BLaER1 treated with 17β-estradiol and CSF1 and Interleukin-3, amounts not matched to agents 10 nM and 100 nM (cell line): ENCODE measurements around the gene FIZ1.

ENCODE experiments used
- H3K27ac ChIP-seq, 11 experiments: shearing (Covaris generic); formaldehyde crosslinking; 2 replicates each; pipeline ENCODE4 v1.8.1; 2022
- H3K27me3 ChIP-seq, 11 experiments: shearing (Covaris generic); formaldehyde crosslinking; 2 replicates each; pipeline ENCODE4 v1.8.1; 2022
- H3K36me3 ChIP-seq, 11 experiments: shearing (Covaris generic); formaldehyde crosslinking; 2 replicates each; pipeline ENCODE4 v1.8.1; 2022
- H3K4me1 ChIP-seq, 10 experiments: shearing (Covaris generic); formaldehyde crosslinking; 2 replicates each; pipeline ENCODE4 v1.8.1; 2022
- H3K4me2 ChIP-seq, 11 experiments: shearing (Covaris generic); formaldehyde crosslinking; 2 replicates each; pipeline ENCODE4 v1.8.1; 2022
- H3K4me3 ChIP-seq, 10 experiments: shearing (Covaris generic); formaldehyde crosslinking; 2 replicates each; pipeline ENCODE4 v1.8.1; 2022
- H3K9ac ChIP-seq, 11 experiments: shearing (Covaris generic); formaldehyde crosslinking; 2 replicates each; pipeline ENCODE4 v1.8.1; 2022
- H3K9me3 ChIP-seq, 11 experiments: shearing (Covaris generic); formaldehyde crosslinking; replicated peaks in 1 of 11; 2 replicates each; pipeline ENCODE4 v1.8.1; 2022
- H4K20me1 ChIP-seq, 11 experiments: shearing (Covaris generic); formaldehyde crosslinking; 2 replicates each; pipeline ENCODE4 v1.8.1; 2022
- Cebpa-rat ChIP-seq, 11 experiments: shearing (Covaris generic); IDR thresholded peaks; 2 replicates each; pipeline ENCODE4 v1.8.1; 2022

Gene FIZ1

GRCh38 chr19:55620410-55621204 lies 21.3 kb upstream of the FIZ1 start:
- Histone ChIP-seq H3K4me3 (no peak overlapping the region), H3K4me2 (peak overlapping the region; percentile 37 to 78 (median 60); a peak in 20 of 22 replicates), H4K20me1 (peaks cover 7 to 32% (median 15%) of the 10 kb centered on the region in 11 experiments; a peak in 14 of 22 replicates), H3K36me3 (peaks cover 37 to 65% (median 44%) of the 10 kb centered on the region in 11 experiments), H3K27me3 (no peaks in the 10 kb centered on the region), H3K4me1 (peaks cover 26 to 40% (median 31%) of the 10 kb centered on the region in 10 experiments), H3K9ac (peak overlapping the region in 4 of 11 experiments; percentile 5 to 29 (median 12); a peak in 4 of 22 replicates), H3K9me3 (no peaks in the 10 kb centered on the region), H3K27ac (peak overlapping the region in 10 of 11 experiments; percentile 6 to 65 (median 54); a peak in 19 of 22 replicates)
- TF ChIP-seq Cebpa-rat (IDR thresholded peaks at IDR 0.05) = peak in 5 of 11 experiments; percentile 38 to 72 (median 58); a peak in 7 of 22 replicates

DNA sequence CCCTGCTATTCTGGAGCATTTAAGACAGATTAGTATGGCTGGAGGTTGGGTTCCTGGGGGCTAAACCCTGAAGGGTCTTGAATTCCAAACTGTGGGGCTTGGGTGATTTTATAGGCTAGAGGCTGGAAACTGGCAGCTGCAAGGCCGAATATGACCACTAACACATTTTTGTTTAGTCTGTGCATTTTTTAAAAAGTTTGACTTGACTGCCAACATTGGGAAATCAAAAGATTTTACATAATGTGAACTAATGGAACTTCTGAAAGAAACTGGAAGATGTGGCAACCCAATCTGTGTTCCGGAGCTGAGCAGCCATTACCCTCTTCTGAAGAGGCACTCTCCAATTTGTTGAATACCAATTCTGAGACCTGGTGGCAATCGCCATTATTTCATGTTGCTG lies 20.0 kb upstream of the FIZ1 start:
- Histone ChIP-seq H3K36me3 (peaks cover 49 to 76% (median 56%) of the 10 kb centered on the region in 11 experiments), H3K27ac (no peak overlapping the region), H3K4me3 (no peak overlapping the region), H3K4me2 (peak overlapping the region in 2 of 11 experiments; percentile 7 to 70; a peak in 1 of 22 replicates), H3K27me3 (no peaks in the 10 kb centered on the region), H4K20me1 (peaks cover 7 to 41% (median 20%) of the 10 kb centered on the region in 11 experiments; a peak in 14 of 22 replicates), H3K9ac (no peak overlapping the region), H3K9me3 (no peaks in the 10 kb centered on the region), H3K4me1 (peaks cover 18 to 34% (median 25%) of the 10 kb centered on the region in 10 experiments)
- TF ChIP-seq Cebpa-rat (IDR thresholded peaks at IDR 0.05) = no peak

GRCh38 chr19:55618426-55618825 lies 19.1 kb upstream of the FIZ1 start:
- no peaks in the 10 kb centered on the region for H3K27me3 ChIP-seq
- H3K27ac ChIP-seq = no peak overlapping the region
- H3K4me1 ChIP-seq = peaks cover 13 to 28% (median 20%) of the 10 kb centered on the region in 10 experiments
- H3K4me2 ChIP-seq = no peak overlapping the region
- peaks cover 4 to 39% (median 21%) of the 10 kb centered on the region in 11 experiments; a peak in 14 of 22 replicates for H4K20me1 ChIP-seq
- H3K36me3 ChIP-seq = peaks cover 51 to 82% (median 61%) of the 10 kb centered on the region in 11 experiments
- no peaks in the 10 kb centered on the region for H3K9me3 ChIP-seq
- H3K9ac ChIP-seq = no peak overlapping the region
- H3K4me3 ChIP-seq = no peak overlapping the region
- no peak for TF ChIP-seq Cebpa-rat (IDR thresholded peaks at IDR 0.05)

- peaks cover 9 to 29% (median 17%) of the 10 kb centered on the region in 10 experiments for H3K4me1 ChIP-seq
- no peak overlapping the region for H3K9ac ChIP-seq
- H3K4me3 ChIP-seq = no peak overlapping the region
- peaks cover 4 to 49% (median 30%) of the 10 kb centered on the region in 11 experiments; a peak in 19 of 22 replicates for H4K20me1 ChIP-seq
- H3K27me3 ChIP-seq = no peaks in the 10 kb centered on the region
- no peak for TF ChIP-seq Cebpa-rat (IDR thresholded peaks at IDR 0.05)
- no peaks in the 10 kb centered on the region for H3K9me3 ChIP-seq
- no peak overlapping the region for H3K4me2 ChIP-seq
- no peak overlapping the region for H3K27ac ChIP-seq
- H3K36me3 ChIP-seq = peaks cover 52 to 88% (median 64%) of the 10 kb centered on the region in 11 experiments
Observed at GRCh38 chr19:55617426-55617825, 18.1 kb upstream of the FIZ1 start.

- no peak overlapping the region for H3K27ac ChIP-seq
- no peak overlapping the region for H3K4me2 ChIP-seq
- H3K9me3 ChIP-seq = no peaks in the 10 kb centered on the region
- H3K4me1 ChIP-seq = peaks cover 11 to 38% (median 24%) of the 10 kb centered on the region in 10 experiments
- H3K9ac ChIP-seq = no peak overlapping the region
- no peak for TF ChIP-seq Cebpa-rat (IDR thresholded peaks at IDR 0.05)
- peaks cover 13 to 59% (median 37%) of the 10 kb centered on the region in 11 experiments; a peak in 20 of 22 replicates for H4K20me1 ChIP-seq
- no peak overlapping the region for H3K4me3 ChIP-seq
- H3K36me3 ChIP-seq = peaks cover 46 to 89% (median 61%) of the 10 kb centered on the region in 11 experiments
- H3K27me3 ChIP-seq = no peaks in the 10 kb centered on the region
Observed at GRCh38 chr19:55616395-55616875, 17.1 kb upstream of the FIZ1 start.

- Histone ChIP-seq H3K27ac (no peak overlapping the region), H4K20me1 (peaks cover 13 to 59% (median 44%) of the 10 kb centered on the region in 11 experiments; a peak in 20 of 22 replicates), H3K4me2 (no peak overlapping the region), H3K4me3 (no peak overlapping the region), H3K9ac (no peak overlapping the region), H3K27me3 (no peaks in the 10 kb centered on the region), H3K9me3 (no peaks in the 10 kb centered on the region), H3K4me1 (peaks cover 8 to 39% (median 20%) of the 10 kb centered on the region in 10 experiments), H3K36me3 (peaks cover 40 to 89% (median 58%) of the 10 kb centered on the region in 11 experiments)
- no peak for TF ChIP-seq Cebpa-rat (IDR thresholded peaks at IDR 0.05)
Observed at GRCh38 chr19:55615543-55616394, 16.5 kb upstream of the FIZ1 start.

DNA sequence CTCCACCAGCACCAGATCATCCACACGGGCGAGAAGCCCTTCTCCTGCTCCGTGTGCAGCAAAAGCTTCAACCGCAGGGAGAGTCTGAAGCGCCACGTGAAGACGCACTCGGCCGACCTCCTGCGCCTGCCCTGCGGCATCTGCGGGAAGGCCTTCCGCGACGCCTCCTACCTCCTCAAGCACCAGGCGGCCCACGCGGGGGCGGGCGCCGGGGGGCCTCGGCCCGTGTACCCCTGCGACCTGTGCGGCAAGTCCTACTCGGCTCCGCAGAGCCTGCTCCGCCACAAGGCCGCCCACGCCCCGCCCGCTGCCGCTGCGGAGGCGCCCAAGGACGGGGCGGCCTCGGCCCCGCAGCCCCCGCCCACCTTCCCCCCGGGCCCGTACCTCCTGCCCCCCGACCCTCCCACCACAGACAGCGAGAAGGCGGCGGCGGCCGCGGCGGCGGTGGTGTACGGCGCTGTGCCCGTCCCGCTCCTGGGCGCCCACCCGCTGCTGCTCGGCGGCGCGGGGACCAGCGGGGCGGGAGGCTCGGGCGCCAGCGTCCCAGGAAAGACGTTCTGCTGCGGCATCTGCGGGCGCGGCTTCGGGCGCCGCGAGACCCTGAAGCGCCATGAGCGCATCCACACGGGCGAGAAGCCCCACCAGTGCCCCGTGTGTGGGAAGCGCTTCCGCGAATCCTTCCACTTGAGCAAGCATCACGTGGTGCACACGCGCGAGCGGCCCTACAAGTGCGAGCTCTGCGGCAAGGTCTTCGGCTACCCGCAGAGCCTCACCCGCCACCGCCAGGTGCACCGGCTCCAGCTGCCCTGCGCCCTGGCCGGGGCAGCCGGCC lies 15.6 kb upstream of the FIZ1 start:
- H4K20me1 ChIP-seq = peaks cover 13 to 63% (median 50%) of the 10 kb centered on the region in 11 experiments; a peak in 20 of 22 replicates
- H3K4me1 ChIP-seq = peaks cover 0 to 36% (median 12%) of the 10 kb centered on the region in 10 experiments; a peak in 15 of 20 replicates
- H3K9me3 ChIP-seq = peaks cover 0 to 1% (median 0%) of the 10 kb centered on the region in 11 experiments; a peak in 1 of 22 replicates
- H3K36me3 ChIP-seq = peaks cover 44 to 89% (median 61%) of the 10 kb centered on the region in 11 experiments
- no peak for TF ChIP-seq Cebpa-rat (IDR thresholded peaks at IDR 0.05)
- H3K4me3 ChIP-seq = no peak overlapping the region
- H3K9ac ChIP-seq = no peak overlapping the region
- H3K27ac ChIP-seq = no peak overlapping the region
- H3K27me3 ChIP-seq = no peaks in the 10 kb centered on the region
- H3K4me2 ChIP-seq = no peak overlapping the region
